HG03460 (cell line): ENCODE measurements around the gene C3orf33.

ENCODE experiments used
- ATAC-seq: cut with Tn5 transposase; IDR thresholded peaks from one replicate; pipeline ENCODE4 v1.9.1; 2021; ENCODE audit not compliant: unreplicated experiment

The C3orf33 gene

GRCh38 chr3:155790272-155790925 is 15.7 kb downstream of the C3orf33 start:
- no peak for ATAC-seq

GRCh38 chr3:155785662-155786295 is 20.3 kb downstream of the C3orf33 start:
- no peak for ATAC-seq

GRCh38 chr3:155782390-155782953 is 23.6 kb downstream of the C3orf33 start:
- no peak for ATAC-seq

- no peak for ATAC-seq
Observed at GRCh38 chr3:155780291-155780690, 25.8 kb downstream of the C3orf33 start.

- ATAC-seq = no peak
Observed at GRCh38 chr3:155778462-155778861, 27.6 kb downstream of the C3orf33 start.

GRCh38 chr3:155772801-155773200 is 33.3 kb downstream of the C3orf33 start:
- ATAC-seq = no peak

GRCh38 chr3:155771126-155771525 is 35.0 kb downstream of the C3orf33 start:
- ATAC-seq = no peak

- ATAC-seq = no peak
Observed at GRCh38 chr3:155766206-155766605, 39.9 kb downstream of the C3orf33 start.

- no peak for ATAC-seq
Observed at GRCh38 chr3:155763870-155764463, 42.1 kb downstream of the C3orf33 start.

GRCh38 chr3:155760653-155761052 is 45.4 kb downstream of the C3orf33 start:
- no peak for ATAC-seq

GRCh38 chr3:155757577-155757976 is 48.5 kb downstream of the C3orf33 start:
- ATAC-seq = no peak

GRCh38 chr3:155753038-155753639 is 52.9 kb downstream of the C3orf33 start:
- no peak for ATAC-seq

GRCh38 chr3:155748611-155749365 is 57.3 kb downstream of the C3orf33 start:
- no peak for ATAC-seq

- no peak for ATAC-seq
Observed at GRCh38 chr3:155747946-155748290, 58.2 kb downstream of the C3orf33 start.

- no peak for ATAC-seq
Observed at GRCh38 chr3:155747286-155747945, 58.7 kb downstream of the C3orf33 start.

GRCh38 chr3:155746703-155747102 is 59.4 kb downstream of the C3orf33 start:
- no peak for ATAC-seq

- no peak for ATAC-seq
Observed at GRCh38 chr3:155745795-155746550, 60.1 kb downstream of the C3orf33 start.

- peak; percentile 52 for ATAC-seq
Observed at GRCh38 chr3:155744626-155745324, 61.3 kb downstream of the C3orf33 start, which contains the start of gene PLCH1. TSS of gene PLCH1 (minus strand) at chr3:155745071. CDS start at chr3:155704224, 40,847 bp downstream.

GRCh38 chr3:155744010-155744625 is 62.0 kb downstream of the C3orf33 start:
- ATAC-seq = peak; percentile 32
